Measurements from ENCODE around the gene GTPBP4.
A peak's percentile ranks its signal among the peaks of the same experiment; 100 is the strongest.
"Not testable (repeated sequence)": the region's sequence is repeated elsewhere in the genome, so short reads cannot be mapped to it uniquely, and the experiment has no call there.

GTPBP4 gene

DNA sequence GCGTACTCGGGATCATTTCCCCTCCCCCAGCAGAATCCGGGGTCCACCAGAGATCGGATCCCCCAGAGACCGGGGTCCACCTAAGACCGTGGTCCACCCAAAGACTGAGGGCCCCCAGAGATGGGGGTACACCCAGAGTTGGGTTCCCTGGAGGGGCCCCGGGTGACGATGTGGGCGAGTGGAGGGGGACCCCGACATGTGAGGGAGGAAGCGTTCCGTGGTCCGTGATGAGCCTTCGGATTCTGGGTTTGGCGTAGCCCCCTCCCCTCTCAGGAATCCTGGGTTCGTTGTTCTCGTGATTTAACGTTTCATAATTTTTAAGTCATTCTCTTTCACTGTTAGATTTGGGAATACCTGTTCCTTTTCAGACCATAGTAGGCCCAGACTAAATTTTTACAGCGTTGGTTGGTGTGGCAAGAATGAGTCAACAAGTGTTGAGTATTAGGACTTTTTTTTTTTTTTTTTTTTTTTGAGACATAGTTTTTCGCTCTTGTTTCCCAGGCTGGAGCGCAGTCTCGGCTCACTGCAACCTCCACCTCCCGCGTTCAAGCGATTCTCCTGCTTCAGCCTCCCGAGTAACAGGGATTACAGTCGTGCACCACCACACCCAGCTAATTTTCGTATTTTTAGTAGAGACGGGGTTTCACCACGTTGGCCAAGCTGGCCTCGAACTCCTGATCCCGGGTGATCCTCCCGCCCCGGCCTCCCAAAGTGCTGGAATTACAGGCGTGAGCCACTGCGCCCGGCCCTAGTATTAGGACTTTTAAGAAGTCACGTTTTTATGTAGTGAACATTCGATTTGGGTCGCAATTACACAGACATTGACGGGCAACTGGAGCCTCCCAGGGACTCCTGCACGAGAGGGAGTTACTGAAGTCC, 672 bp downstream of the GTPBP4 start:
- peak; percentile 23 for DNase-seq (ENCODE audit: low spot score)

DNA sequence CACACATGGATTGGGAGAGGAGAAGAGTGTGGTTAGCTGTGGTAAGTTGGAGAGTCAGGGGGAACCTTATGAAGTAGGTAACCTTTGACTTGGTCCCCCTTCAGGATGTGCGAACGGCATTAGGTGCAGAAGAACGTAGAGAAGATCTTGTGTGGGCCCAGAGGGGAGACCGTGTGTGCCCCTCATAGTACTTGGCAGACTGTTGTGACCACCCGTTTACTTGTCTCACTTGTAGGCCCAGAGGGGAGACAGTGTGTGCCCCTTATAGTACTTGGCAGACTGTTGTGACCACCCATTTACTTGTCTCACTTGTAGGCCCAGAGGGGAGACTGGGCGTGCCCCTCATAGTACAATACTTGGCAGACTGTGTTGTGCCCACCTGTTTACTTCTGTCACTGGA, 2.6 kb downstream of the GTPBP4 start:
- no peak for DNase-seq (ENCODE audit: low spot score)

GRCh38 chr10:992467-992866, 4.2 kb downstream of the GTPBP4 start:
- DNase-seq (ENCODE audit: low spot score), result no peak

DNA sequence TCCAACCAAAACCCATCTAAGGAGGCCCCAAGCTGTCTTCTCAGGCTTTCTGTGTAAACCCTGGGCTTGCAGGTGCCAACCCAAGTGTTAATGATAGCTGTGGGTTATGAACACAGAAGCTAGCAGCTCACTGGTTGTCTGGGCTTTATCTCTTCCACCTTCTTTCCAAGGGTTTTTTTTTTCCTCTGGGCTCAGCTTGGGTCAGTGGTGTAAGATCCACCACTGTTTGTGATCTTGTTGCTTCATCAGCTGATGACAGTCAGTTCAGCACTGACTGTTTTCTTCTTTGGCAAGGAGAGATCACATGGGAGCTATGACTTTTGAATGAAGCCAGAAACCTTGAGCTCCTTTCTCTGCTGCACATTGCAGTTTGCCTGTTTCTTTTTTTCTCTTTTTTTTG, 4.6 kb downstream of the GTPBP4 start:
- no peak for DNase-seq (ENCODE audit: low spot score)

- DNase-seq (ENCODE audit: low spot score), result no peak
These were observed 6.8 kb downstream of the GTPBP4 start for GRCh38 chr10:994836-995558.

DNA sequence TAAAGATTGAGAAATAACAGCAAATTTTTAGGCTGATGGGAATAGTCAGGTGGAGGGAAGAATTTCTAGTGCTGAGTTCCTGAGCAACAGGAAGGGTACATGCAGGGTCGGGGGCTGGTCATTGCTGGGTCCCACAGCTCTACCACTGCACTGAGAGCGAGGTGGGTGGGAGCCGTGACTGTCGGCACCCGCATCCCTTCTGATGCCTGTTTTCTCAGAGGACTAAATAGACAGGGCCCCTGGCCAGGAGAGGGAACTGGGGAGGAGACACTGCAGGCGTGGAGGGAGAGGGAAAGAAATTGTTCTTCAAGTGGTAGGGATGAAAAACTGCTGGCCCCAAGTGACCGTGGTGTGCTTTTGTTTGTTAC, 7.3 kb downstream of the GTPBP4 start:
- DNase-seq (ENCODE audit: low spot score), result no peak

- no peak for DNase-seq (ENCODE audit: low spot score)
These were observed 7.8 kb downstream of the GTPBP4 start for GRCh38 chr10:996031-996430.

DNA sequence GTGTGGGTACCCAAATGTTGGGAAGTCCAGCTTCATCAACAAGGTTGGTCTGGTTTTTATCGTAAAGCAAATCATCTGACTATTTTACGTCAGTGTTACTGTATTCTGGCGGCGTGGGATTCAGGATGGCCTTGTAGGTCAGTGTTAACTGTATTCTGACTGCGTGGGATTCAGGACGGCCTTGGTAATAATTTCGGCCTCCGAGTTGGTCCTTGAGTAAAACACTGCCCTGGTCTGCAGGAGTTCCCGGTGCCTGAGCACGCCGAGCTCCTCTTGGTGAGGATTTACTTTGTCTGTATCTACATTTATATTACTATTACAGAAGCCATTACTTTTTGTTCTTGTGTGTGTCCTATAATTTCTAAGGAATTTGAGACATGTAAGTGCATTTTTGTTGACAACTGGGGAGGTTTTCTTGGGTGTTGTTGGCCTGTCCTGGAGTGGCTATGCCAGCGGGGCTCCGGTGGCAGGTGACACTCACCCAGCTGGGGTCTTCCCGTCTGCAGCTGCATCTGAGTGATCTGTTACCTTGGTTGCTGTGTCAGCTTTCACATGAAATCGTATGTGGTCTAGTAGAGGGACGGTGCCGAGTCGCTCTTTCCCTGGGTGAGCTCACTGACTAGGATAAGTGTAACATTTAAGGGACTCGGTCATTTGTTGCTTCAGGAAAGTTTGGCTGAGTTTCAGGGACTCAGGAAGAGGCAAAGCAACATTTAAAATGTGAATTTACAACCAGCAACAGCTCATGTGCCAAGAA, 9.2 kb downstream of the GTPBP4 start:
- no peak for DNase-seq (ENCODE audit: low spot score)

DNA sequence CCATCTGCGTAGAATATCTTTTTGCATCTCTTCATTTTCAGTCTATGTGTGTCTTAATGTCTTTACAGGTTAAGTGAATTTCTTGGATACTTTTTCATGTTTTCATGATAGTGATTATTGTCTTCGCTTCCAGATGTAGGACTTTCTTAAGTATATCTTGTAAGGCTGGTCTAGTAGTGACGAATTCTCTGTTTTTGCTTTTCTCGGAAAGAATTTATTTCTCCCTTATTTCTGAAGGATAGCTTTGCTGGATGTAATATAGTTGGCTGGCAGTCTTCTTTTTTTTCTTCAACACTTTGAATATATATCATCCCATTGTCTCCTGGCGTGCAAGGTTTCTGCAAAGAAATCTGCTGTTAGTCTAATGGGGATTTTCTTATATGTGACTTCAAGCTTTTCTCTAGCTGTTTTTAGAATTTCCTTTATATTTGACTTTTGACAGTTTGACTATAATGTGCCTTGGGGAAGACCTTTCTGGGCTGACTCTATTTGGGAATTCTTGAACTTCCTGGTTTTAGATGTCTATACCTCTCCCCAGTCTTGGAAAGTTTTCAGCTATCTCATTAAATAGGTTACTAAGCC, 14.3 kb downstream of the GTPBP4 start:
- no peak for DNase-seq (ENCODE audit: low spot score)

- DNase-seq (ENCODE audit: low spot score), result no peak
These were observed 15.8 kb downstream of the GTPBP4 start for GRCh38 chr10:1003884-1004670.

DNA sequence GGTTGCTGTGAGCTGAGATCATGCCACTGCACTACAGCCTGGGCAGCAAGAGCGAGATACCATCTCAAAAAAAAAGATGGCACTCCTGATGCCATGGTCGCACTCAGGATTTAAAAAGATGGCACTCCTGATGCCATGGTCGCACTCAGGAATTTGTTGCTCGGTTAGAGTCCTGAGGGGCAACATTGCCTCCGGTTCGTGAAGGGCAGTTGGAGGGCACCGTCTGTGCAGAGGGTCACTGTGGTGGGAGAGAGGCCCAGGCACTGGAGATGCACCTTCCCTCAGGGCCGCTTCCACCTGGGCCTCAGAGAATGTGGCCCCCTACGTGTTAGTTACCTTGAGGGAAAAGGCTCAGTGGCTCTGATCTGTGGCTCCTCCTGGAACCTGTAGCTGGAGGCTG, 18.3 kb downstream of the GTPBP4 start:
- no peak for DNase-seq (ENCODE audit: low spot score)

DNA sequence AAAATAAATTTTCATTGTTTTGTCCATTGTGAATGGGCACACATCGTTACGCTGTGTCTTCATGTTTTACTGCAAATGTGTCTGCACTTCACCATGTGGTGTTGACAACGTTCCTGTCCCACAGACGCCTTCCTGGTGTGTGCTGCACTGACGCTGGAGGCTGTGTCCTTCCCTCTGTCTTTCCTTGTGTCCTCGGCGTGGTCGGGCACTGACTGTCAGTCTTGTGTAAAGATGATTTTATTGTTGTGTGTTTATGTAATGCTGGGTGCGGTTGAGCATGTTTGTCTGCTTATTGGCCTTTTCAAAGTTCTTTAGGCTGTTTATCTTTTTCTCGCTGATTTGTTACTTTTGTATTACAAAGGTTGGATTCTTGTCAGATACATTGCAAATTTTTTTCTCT, 19.3 kb downstream of the GTPBP4 start:
- no peak for DNase-seq (ENCODE audit: low spot score)

DNA sequence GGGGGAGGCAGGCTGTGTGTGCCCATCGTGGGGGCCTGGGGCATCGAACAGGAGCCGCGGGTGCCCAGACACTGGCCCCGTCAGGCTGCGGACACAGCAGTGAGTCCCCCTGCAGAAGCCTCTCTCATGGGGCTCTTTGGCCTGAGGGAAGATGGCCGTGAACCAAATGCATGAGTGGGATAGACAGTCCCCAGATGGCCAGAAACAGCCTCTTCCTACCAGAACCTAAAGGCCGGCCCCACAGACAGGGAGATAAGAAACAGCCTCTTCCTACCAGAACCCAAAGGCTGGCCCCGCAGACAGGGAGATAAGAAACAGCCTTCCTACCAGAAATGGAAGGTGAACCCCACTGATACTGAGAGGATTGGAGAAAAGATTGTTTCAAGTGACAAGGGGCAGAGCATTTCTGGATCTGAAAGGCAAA, 20.8 kb downstream of the GTPBP4 start:
- DNase-seq (ENCODE audit: low spot score), result no peak

DNA sequence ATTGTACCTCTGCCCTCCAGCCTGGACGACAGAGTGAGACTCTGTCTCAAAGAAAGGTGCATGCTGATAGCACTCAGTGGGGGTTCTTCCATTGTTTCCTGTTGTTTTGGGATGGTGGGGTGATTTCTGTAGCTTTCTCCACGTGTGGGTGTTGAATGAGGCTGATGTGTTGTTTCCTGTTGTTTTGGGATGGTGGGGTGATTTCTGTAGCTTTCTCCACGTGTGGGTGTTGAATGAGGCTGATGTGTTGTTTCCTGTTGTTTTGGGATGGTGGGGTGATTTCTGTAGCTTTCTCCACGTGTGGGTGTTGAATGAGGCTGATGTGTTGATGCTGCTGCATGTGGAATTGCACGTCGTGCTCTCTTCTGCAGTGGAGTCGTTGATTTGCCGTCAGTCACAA, 21.7 kb downstream of the GTPBP4 start:
- DNase-seq (ENCODE audit: low spot score), result not testable (repeated sequence)

DNA sequence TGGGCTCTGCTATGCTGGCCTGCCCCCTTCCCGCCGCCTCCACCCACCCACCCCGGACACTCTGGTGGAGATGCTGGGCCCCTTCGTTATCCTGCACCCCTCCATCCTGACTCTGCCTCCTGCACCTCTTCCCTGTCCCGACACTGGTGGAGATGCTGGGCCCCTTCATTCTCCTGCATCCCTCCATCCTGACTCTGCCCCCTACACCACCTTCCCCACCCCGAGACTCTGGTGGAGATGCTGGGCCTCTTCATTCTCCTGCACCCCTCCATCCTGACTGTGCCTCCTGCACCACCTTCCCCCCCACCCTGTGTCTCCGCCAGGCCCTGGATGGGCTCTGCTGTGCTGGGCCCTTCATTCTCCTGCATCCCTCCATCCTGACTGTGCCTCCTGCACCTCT, 22.5 kb downstream of the GTPBP4 start:
- no peak for DNase-seq (ENCODE audit: low spot score)

DNA sequence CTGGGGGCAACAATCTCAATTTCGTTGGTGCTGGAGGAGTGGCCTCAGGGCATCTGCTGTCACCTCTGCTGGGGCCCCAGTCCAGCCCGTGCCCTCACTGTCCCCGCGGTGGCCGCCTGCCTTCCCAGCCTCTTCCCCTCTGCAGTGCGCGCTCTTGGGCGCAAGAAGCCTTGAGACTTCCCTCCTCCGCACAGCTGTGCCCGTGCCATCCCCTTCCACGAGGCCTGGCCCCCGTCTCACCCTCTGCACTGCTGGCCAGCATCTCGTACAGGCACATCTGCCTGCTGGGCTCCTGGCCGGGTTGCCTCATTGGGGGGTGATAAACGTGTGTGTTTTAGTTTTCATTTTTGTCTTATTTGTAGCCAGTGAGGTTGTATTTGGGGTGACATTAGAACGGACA, 23.5 kb downstream of the GTPBP4 start:
- no peak for DNase-seq (ENCODE audit: low spot score)

DNA sequence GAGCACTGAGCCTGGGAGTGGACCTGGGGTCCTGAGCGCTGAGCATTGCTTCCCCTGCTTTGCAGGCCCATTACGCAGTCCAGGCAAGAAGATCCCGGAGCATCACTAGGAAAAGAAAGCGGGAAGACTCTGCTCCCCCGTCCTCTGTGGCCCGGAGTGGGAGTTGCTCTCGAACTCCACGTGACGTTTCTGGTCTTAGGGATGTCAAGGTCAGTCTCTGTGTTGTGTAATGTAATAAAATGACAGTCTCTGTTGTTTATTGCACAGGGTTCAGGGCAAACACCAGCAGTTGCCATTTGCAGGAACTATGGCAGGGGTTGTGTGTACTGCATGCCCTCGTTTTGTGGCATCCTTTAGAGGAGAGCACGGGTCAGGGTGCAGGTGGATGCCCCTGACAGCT, 27.5 kb downstream of the GTPBP4 start:
- no peak for DNase-seq (ENCODE audit: low spot score)

DNA sequence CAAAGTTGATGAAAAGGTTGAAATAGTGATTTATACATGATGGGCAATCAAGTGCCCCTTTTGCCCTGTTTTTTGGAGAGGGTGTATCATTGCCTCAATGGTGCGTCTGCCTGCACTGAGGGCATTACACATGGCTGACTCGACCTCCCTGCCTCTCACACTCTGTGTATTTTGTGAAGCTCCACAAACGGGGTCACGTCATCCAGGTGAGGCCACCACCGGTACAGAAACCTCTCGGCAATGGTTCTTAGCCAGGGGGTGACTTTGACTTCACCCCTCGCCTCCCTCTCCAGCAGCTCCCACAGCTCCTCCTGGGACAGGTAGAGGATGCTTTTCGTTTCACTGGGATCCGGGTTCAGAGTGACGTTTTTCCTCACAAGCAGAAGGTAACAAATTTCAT, 31.1 kb downstream of the GTPBP4 start:
- DNase-seq (ENCODE audit: low spot score), result no peak

- DNase-seq (ENCODE audit: low spot score), result no peak
These were observed 32.2 kb downstream of the GTPBP4 start for GRCh38 chr10:1020460-1020859.

DNA sequence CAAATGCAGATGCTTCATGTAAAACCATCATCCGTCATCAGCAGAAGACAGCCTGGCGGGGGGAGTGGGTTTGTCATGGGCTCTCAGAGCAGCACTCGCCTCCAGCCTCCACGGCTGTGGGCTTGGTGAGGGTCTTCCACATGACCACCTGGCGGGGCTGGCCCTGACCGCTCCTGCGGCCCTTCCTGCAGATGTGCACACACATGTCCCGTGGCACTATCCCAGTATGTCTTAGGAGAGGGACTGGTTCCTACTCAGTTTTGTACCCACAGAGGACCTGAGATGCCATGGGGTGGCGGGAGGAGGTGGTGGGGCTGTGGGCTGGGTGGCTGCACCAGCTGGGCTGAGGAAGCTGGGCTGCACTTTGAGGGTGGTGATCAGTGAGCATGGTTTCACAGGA, 32.7 kb downstream of the GTPBP4 start:
- DNase-seq (ENCODE audit: low spot score), result no peak

- DNase-seq (ENCODE audit: low spot score), result no peak
These were observed 34.2 kb downstream of the GTPBP4 start for GRCh38 chr10:1022413-1022812.

- DNase-seq (ENCODE audit: low spot score), result no peak
These were observed 35.9 kb downstream of the GTPBP4 start for GRCh38 chr10:1024103-1024502.

Measured in kidney capillary endothelial cell (primary cell).